ENCODE data around the gene MYOM3.
"Not testable (repeated sequence)": the region's sequence is repeated elsewhere in the genome, so short reads cannot be mapped to it uniquely, and the experiment has no call there.

MYOM3 gene

GRCh38 chr1:24022581-24023361, 89.2 kb downstream of the MYOM3 start:
- no peak for DNase-seq

- DNase-seq: no peak
Measured at GRCh38 chr1:24021403-24022266, 90.3 kb downstream of the MYOM3 start.

- no peak for DNase-seq
Measured at GRCh38 chr1:24020470-24020869, 91.5 kb downstream of the MYOM3 start.

- no peak for DNase-seq
Measured at GRCh38 chr1:24020025-24020424, 91.9 kb downstream of the MYOM3 start.

- DNase-seq: peak in 1 of 2 experiments; percentile 37
Measured at GRCh38 chr1:24018611-24019580, 93.0 kb downstream of the MYOM3 start.

- DNase-seq: no peak
Measured at GRCh38 chr1:24015221-24016210, 96.4 kb downstream of the MYOM3 start.

GRCh38 chr1:24012878-24013277, 99.1 kb downstream of the MYOM3 start:
- DNase-seq: not testable (repeated sequence)

- no peak for DNase-seq
Measured at GRCh38 chr1:24010650-24011049, 101.3 kb downstream of the MYOM3 start.

- DNase-seq: no peak
Measured at GRCh38 chr1:24009406-24009805, 102.5 kb downstream of the MYOM3 start.

GRCh38 chr1:24008574-24009184, 103.3 kb downstream of the MYOM3 start:
- not testable (repeated sequence) for DNase-seq

- DNase-seq: no peak
Measured at GRCh38 chr1:24007079-24007478, 104.9 kb downstream of the MYOM3 start.

Data from NCI-H187 (cell line).